NT2/D1 (cell line): ENCODE measurements around the gene OTOP3.

Source experiments
- YY1 ChIP-seq: IDR thresholded peaks from 2 replicates; pipeline ENCODE4 v1.6.1; 2011; ENCODE audit not compliant: insufficient read length, insufficient read depth
- ZNF274 ChIP-seq: IDR thresholded peaks from 2 replicates; pipeline ENCODE4 v1.6.1; 2011; ENCODE audit warnings: mild to moderate bottlenecking, low read depth, low read length

GRCh38 chr17:74923538-74924249 is 12.0 kb upstream of the OTOP3 start:
- TF ChIP-seq YY1 (no peak), ZNF274 (no peak)
